ENCODE measurements around the gene COG2. TPM values are rescaled to one million over a fixed set of nuclear protein-coding genes. Genes with fewer than 3 reads are reported as not detected.

Gene COG2
- total RNA-seq, 1 experiment from 2014 or later = 59.2 TPM

DNA sequence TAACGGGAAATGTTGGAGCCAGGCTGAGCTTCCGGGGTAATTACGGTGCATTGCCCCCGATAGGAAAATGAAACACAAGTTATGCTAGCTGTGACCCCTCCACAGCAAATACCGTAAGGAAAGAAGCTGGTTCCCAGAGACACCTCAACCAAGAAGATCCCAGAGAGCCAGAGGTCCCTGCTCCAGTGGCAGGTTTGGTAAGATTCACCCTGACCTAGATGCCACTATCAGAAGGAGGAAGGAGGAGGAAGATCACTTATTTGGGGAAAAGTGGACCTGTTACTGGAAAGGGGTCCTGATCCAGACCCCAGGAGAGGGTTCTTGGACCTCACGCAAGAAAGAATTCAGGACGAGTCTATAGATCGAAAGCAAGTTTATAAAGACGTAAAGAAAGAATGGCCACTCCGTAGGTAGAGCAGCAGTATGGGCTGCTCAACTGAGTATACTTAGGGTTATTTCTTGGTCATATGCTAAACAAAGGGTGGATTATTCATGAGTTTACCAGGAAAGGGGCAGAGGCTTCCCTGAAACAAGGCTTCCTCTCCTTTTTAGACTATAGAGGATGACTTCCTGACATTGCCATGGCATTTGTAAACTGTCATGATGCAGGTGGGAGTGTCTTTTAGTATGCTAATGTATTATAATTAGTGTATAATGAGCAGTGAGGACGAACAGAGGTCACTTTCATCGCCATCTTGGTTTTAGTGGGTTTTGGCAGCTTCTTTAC lies 97.4 kb downstream of the COG2 start:
- Mint-ChIP-seq H3K4me3 (ENCODE audit: low read depth, unreplicated experiment) (no peak overlapping the region), H3K36me3 (ENCODE audit: insufficient read depth, unreplicated experiment) (peaks cover 4% of the 10 kb centered on the region), H3K27ac (ENCODE audit: unreplicated experiment) (no peak overlapping the region), H3K4me1 (ENCODE audit: low read depth, unreplicated experiment) (peaks cover 29% of the 10 kb centered on the region), H3K9me3 (ENCODE audit: low read depth, unreplicated experiment) (no peaks in the 10 kb centered on the region), H3K27me3 (ENCODE audit: unreplicated experiment) (no peaks in the 10 kb centered on the region)
- CTCF ChIA-PET = no interaction called here
- TF ChIP-seq CTCF (IDR thresholded peaks at IDR 0.05; ENCODE audit: unreplicated experiment) = no peak
- DNase-seq = no peak
- intact Hi-C loops (cut with micrococcal nuclease; ENCODE audit: unreplicated experiment) = loop anchor here (5.0 kb wide), 1 partner anchor 57 kb away; no protein-coding TSS in a partner anchor
- no TSS peak for BruUV-seq (replicated peaks)

Other genes starting within 250 kb of the COG2 start
- 27.4 and 37.8 TPM in 2 replicates for gene PGBD5, start 216.1 kb upstream of the COG2 start, total RNA-seq (2022)
- 27.5 and 49.6 TPM in 2 replicates for gene AGT, start 71.6 kb downstream of the COG2 start, total RNA-seq (2022)
- not detected in 2 replicates for gene CAPN9, start 104.9 kb downstream of the COG2 start, total RNA-seq (2022)
- 77.2 and 80.4 TPM in 2 replicates for gene C1orf198, start 226.0 kb downstream of the COG2 start, total RNA-seq (2022)